Stimulated activated CD4-positive, alpha-beta T cell treated with anti-CD3 and anti-CD28 coated beads, Interleukin-15, amount 100 ng/mL, for 1 hour (primary cell): ENCODE results near the gene CACTIN.
"Not testable (repeated sequence)": the region's sequence is repeated elsewhere in the genome, so short reads cannot be mapped to it uniquely, and the experiment has no call there.

Source experiments
- DNase-seq, 2 donors: peaks; one replicate each; pipeline ENCODE4 v3.0.0-alpha.2; 2020; ENCODE audit warnings: low read depth in 1 of 2, low spot score in 1 of 2

Gene CACTIN

DNA sequence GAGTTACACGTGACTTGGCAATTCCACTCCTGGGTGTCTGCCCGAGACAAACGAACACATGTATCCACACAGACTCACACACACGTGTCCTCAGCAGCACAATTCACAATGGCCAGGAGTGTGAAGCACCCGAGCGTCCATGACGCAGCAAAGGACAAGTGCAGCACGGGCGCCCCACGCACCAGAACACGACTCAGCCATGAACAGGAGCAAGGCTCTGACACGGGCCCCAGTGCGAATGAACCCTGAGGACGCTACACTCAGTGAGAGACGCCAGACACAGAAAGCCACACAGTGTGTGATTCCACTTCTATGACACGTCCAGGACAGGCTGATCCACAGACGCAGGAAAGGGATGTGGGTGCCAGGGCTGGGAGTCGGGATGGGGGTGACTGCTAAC lies 37.2 kb upstream of the CACTIN start:
- no peak for DNase-seq

DNA sequence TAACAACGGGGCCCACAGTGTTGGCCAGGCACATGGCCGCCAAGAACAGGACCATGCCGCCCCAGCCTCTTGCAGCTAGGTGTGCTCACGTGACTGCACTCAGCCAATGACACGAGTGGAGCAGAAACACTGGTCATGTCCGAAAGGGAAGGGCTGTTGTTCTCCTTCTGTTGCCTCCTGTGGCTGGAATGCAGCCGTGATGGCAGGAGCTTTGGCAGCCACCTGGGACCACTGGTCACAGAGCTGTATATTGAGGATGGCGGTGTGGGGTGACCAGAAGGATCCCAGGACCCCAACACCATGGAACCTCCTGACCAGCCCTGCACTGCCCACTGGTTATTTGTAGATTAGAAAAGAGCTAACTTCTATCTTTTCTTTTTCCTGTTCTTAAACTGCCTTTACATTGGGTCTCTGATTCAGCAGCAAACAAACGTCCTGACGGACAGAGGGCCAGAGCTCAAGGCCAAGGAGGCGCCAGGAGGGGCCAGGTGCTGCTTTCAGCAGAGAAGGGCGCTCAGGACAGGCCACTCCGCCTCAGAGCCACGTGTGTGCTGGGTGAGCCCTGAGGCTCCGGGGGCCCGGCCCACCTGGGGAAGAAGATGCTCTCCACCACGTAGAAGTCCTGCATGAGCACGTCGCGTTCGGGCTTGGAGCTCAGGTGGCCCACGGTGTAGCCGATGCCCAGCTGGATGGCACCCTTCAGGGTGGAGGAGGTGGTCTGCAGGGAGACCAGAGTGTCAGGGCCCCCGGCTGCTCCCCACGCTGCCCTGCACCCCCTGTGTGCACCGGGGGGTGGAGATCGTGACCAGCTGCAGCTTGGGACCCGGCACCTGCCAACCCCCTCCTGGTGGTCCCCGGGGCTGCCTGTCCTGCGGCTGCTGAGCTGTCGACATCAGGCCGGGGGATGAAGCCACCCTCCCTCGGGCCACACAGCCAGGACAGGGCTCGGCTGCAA lies 35.0 kb upstream of the CACTIN start:
- DNase-seq = no peak

DNA sequence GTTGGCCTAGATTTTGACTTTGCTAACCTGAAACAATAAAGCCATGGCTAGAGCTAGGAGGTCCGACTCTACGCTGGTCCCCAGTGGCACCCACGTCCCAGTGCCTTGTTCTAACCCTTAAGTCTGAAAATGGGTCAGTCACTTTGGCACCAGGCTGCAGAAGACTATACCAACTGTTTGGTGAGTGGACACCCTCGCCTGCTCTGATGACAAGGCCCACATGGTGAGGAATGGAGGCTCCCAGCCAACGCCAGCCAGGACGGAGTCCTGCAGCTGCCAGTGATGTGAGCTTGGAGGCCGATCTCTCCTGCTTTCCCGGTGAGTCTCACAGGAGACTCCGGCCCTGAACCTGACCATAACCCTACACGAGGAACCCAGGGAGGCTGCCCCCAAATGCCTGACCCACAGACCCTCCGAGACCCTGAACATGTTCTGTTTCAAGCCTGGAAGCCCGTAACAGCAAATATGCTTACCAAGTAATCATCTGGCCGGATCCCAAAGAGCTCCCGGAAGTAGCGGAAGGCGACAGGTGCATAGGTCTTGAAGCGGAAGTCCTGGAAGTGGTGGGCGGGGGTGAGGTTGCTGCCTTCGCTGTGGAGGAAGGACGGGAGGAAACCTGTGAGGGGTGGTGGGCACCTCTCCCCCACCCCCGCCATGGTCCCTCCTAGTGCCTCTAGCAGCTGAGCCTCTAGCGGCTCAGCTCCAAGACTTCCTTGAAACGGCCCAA lies 34.1 kb upstream of the CACTIN start:
- DNase-seq = no peak

DNA sequence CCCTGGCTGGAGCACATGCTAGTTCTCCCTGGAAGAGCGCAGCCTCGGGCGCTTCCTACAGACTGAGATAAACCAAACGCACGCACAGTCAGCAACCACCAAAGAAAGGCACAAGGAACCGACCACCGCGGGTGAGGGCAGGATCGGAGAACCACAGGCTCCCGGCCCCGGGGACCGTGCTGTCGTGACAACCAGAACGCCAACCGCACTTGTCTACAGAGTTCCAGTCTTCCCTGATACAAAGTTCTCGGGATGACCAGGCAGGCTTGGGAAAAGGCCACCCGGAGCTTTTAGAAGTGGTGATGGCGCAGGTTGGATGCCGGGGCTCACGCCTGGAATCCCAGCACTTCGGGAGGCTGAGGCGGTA lies 33.1 kb upstream of the CACTIN start:
- no peak for DNase-seq

DNA sequence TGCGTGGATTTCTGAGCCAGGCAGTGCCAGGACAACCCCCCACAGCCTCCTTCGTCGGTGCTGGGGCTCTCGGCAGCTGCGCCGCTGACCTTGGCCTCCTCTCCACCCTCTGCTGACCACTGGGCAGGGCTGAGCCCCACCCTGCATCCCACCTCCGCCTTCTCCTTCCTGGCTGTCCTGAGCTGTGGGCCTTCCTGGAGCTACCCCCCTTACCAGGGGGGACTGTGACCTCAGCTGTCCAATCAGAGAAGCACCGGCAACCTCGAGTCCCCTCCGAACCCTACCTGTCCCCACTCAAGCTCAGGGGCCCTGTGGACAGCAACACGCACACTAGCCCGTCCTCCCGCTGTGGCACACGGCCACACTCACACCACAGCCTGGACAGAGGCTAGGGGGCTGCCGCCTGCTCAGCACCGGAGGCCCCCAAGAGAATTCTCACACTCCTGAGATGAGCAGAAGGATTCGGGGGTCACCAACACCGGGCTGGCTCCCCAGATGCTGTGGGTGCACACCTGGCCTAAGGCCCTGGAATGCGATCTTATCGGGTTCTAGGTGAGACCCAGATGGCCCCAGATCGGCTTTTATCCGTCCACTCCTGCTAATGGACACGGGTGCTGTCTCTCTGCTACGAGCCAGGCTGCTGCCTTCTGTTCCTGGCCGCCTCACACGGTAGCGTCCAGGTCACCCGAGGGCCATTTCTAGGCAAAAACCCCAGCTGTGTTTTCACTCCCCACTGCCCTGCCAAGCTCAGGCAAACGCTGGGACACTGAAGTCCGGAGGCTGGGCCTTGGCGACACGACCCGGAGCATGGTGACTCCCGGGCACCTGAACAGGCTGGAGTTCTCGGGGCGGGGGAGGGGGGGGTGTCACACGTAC lies 32.5 kb upstream of the CACTIN start:
- no peak for DNase-seq

DNA sequence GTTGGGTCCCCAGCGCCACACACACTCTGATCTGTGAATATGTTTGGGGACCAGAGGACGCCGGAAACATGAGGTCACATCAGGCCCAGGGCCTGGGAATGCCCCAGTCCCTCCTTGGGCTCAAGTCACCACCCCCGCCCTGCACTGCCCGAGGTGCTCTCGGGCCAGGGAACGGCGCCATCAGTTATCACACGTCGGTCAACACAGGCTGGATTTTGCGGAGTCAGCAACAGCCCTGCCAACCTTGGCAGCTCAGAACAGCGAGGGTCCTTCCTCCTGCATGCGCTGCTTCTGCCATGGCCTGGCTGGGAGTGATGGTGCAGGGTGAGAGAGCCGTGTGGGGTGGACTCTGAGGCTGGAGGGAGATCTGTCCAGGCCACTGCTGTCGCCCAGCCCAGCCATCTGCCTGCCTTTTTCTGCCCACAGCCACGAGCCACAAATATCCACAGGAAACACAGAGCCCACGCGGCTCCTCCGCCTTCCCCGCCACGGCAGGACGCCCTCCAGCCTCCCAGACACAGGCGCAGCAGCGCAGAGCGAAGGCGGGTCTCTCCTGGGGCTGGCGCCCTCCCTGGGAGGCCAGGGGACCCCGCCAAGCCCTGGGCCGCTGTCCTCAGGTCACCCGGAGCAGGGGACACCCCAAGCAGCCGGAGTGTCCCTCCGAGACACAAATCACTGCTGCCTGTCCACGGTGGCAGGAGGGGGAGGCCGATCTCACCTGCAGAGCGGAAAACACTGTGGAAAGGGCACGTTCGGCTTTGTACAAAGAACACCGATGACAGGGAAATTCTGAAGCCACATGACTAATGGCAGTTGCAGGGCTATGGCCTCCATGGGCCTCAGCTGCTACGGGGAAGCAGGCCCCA lies 31.6 kb upstream of the CACTIN start:
- no peak for DNase-seq

DNA sequence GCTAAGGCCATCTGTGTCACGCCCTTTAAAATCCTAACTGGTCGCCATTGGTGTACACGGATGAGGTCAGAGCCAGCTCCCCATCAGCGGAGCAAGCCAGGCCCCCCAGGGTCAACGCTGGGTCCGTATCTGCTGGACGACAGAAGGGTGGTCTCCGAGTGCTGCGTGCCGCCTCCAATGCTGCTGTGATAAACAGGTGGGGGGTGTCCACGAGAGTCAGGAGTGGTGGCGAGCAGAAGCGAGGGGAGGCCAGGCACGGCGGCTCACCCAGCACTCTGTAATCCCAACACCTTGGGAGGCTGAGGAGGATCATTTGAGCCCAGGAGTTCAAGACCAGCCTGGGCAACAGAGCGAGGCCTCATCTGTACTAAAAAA lies 30.8 kb upstream of the CACTIN start:
- DNase-seq = no peak

DNA sequence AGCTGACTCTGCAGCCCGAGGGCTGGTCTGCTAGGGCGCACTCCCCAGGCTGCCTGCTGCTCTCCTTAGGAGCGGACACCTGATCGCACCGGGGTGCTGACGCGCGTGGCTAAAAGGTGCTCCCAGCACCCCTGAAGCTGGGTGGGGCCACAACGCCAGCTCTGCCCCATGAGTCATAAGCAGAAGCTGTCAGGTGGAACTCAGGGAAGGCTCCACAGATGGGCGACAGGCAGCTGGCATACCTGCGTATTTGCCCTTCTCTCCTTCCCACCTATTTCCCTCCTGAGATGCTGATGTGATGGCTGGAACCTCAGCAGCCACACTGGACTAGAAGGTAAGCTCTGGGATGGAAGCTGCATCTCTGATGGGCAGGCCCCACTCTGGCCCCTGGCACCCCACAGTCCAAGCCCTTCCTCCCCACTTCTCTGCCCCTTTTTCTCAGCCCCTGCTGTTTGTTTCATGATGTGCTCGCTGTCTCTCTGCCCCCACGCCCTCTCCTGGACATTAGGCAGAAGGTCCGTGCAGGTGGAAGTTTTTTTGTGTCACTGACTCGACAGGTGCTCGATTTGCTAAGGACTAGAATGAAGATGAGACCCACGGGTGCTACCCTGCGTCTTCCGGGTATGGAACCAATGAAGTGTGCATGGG lies 30.3 kb upstream of the CACTIN start:
- DNase-seq = no peak

DNA sequence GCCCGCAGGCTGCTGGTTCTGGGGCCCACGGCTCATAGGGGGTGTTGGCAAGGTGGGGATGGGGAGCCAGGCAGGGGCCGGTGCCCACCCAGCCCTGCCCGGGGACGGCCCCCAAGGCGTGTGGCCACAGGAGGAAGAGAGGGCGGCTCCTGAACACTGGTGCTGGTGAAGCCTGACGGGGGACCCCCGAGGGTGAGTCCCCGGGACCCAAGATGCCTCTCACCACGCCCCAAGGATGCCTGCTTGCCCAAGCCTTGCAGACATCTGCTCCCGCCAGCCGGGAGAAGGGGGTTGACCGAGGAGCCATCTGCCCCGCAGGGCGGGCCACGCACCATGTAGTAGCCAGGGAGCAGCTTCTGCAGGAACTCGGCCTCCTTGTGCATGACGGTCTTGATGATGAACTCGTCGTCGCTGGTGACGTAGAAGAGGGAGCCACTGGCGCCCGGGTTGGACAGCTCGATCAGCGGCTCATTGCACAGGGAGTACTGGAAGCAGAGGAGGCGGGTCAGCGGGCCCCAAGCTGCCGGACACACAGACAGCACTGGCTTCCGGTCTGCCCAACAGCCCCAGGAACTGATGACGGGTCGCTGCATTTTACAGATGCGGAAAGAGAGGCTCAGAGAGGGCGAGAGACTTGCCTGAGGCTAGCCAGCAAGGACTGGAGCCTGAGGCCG lies 29.6 kb upstream of the CACTIN start:
- no peak for DNase-seq

DNA sequence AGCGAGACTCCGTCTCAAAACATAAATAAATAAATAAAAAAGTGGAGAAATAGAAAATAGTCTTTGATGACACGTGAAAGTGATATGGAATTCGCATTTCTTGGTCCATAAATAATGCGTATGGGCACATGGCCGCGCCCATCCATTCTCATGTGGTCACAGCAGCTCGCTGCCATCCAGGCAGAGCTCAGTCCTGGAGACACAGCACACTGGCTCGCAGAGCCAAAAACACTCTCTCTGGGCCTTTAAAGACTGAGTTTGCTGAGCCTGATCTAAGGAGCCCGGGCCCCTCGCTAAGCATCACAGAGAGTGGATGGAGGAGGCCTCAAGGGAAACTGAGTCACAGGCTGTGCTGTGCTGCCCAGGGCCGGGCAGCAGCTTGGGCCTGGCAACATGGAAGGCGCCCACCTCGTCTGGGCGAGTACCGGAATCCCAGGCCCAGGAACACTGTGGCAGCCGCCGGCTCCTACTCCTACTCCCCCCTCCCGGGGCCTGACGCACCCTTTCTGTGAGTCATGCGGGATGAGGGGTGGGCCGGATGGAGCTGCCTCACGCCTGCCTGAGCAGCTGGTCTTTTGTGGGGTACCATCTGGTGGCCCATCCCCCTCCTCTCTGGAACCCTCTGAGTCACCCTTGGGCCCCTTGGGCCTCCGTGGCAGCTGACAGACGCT lies 28.9 kb upstream of the CACTIN start:
- no peak for DNase-seq

DNA sequence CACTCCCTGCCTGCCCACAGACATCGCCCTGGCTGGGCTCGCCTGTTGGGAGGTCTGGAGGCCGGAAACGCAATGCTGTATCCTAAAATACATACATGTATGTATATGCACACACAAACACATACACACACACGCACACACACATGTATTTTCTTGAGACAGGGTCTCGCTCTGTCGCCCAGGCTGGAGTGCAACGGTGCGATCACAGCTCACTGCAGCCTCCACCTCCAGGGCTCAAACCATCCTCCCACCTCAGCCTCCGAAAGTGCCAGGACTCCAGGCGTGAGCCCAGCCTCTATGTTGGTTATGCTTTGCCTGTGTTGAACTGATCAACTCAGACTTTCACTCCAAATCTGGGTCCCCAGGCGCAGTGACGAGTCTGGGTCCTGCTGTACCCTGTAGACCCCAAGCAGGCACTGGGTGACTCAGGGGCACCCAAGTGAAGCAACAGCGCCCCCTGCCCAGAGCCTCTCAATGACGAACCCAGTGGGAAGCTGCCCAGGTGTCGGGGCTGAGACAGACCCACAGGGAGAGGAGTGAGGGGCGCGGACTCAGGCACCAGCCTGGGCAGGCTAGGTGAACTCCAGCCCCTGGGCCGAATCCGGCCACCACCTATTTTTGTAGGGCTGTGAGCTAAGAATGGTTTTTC lies 27.4 kb upstream of the CACTIN start:
- no peak for DNase-seq

DNA sequence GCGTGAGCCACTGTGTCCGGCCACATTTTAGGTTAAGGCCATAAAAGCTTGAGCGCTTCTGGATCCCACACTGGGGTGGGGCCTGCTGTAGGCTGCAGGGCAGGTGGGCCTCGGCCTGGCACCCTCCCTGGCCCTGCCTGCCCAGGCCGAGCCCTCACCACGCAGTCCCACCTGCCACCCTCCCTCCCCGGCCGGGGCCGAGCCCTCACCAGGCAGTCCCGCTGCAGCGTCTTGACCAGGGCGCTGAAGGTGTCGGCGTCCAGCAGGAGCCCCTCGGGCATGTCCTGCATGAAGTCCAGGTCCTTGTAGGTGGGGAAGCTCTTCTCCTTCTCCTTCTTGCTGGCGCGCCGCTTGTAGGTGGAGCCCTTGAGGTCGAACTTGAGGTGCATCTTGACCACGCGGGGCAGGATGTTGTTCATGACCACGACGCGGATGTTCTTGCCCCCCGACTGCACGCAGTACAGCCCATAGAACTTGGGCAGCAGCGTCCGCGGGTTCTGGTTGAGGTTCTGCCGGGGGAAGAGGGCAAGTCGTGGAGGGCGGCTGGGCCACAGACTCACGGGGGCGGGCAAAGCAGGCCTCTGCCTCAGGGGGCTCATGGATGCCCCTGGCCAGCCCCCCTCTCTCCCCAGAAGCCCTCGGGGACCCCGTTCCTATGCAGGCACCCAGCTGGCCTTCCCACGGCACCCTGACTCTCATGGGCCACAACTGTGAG lies 26.6 kb upstream of the CACTIN start:
- no peak for DNase-seq

DNA sequence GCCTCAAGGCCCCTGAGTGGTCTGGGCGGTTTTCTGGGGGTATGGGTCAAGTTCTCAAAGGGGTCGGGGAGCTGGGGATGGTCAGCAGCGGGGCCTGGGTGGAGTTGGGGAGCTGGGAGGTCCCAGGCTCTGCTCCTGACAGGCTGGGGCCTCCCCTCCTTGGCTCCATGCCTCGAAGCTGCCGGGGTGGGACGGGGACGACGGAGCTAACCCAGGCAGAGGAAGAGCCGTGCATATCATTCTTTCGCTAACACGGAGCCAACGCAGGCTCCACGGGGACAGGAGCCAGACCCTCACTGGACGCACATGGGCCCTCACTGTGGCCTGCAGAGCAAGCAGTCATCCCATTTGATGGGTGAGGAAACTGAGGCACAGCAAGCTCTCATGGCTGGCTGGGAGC lies 25.8 kb upstream of the CACTIN start:
- DNase-seq = no peak

DNA sequence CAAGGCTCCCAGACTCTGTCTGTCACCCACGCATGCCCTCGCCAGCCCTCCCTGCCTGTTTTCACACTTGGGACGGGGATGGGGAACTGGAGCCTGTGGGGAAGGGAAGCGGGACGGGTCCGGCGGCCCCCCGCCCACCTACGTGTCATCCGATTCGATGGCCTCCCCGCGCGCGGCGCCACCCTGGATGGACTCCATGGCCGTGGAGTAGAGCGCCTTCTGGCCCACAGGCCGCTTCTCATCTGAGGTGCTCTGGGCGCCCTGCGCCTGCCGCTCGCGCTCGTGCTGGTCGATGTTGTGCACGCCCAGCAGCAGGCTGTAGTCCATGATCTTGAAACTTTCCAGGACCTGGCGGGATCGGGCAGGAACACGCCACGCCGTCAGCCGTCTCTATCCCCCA lies 25.1 kb upstream of the CACTIN start:
- no peak for DNase-seq

DNA sequence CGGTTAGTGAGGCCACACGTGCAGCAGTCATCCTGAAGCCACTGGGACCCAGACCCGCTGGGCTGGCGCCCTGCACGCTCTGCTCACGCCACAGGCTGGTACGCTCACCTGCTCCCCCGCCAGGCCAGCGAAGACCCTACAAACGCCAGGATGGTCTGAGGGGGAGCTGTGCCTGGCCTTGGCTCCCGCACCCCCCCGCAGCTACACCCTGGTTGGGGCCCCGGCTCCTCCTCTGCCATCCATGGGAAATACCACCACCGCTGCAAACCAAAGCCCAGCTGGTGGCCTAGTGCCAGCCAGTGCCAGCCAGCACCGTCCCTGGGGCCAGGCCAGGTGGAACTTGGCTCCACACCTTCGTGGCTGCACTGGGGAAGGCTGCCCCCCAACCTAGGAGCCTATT lies 23.3 kb upstream of the CACTIN start:
- no peak for DNase-seq

DNA sequence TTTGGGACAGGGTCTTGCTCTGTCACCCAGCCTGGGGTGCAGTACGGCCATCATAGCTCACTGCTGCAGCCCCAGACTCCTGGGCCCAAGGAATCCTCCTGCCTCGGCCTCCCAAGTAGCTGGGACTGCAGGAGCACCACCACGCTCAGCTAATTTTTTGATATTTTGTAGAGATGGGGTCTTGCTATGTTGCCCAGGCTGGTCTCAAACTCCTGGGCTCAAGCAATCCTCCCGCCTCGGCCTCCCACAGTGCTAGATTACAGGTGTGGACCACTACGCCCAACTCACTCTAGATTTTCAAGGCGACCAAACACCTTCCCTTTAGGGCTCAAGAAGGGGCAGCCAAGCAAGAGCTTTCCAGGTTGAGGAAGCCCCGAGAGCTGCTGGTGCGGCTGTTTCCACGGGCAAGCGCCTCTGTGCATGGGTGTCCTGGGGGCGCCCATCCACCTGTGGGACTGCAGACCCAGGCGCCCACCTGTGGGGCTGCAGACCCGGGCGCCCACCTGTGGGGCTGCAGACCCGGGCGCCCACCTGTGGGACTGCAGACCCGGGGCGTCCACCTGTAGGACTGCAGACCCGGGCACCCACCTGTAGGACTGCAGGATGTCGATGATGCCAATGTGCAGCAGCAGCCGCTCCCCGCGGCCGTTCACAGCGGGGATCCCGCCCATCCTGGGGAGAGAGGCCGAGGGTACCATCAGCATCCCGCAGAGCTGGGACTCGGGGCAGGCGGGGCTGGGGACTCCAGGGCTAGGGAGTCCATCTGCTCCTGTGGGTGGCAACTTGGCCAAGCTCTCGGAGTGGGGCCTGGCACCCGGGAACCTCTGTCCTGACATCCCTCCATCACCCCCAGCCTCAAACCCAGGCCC lies 21.7 kb upstream of the CACTIN start:
- DNase-seq = no peak

DNA sequence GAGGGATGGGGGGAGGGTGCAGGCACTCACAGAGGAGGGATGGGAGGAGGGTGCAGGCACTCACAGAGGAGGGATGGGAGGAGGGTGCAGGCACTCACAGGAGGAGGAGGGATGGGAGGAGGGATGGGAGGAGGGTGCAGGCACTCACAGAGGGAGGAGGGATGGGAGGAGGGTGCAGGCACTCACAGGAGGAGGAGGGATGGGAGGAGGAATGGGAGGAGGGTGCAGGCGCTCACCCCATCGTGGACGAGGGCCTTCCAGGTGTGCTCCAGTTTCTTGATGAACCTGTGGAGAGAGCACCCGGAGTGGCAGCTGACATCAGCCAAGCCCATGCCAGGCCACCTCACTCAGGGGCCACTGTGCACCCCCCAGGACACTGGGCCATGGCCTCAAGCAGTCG lies 20.5 kb upstream of the CACTIN start:
- not testable (repeated sequence) for DNase-seq
